DMS79 (cell line): ENCODE data around the gene PDE1C.

Experiments
- DNase-seq: peaks from one replicate; lab custom pipeline; 2025; lab: John Stamatoyannopoulos, UW

PDE1C gene

GRCh38 chr7:32074787-32075585 lies 4.8 kb upstream of the PDE1C start:
- DNase-seq: no peak

- DNase-seq: no peak
Measured at GRCh38 chr7:32073533-32073932, 3.3 kb upstream of the PDE1C start.

DNA sequence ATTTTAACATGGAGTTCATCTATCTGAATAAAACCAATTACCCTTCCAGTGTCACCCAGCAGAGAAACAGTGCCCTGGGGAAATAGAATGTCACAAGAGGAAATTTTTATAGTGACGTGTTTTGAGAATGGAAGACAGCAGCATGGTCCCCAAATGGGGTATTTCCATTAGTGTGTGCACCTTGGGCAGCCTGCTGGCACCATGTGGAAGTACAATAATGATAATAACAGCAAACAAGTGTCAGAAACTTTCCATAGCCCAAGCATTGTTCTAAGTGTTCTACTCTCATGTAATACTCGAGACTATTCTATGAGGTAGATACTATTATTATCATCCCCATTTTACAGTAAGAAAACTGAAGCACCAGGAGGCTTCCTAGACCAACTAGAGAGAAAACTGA lies 2.2 kb upstream of the PDE1C start:
- DNase-seq: no peak

DNA sequence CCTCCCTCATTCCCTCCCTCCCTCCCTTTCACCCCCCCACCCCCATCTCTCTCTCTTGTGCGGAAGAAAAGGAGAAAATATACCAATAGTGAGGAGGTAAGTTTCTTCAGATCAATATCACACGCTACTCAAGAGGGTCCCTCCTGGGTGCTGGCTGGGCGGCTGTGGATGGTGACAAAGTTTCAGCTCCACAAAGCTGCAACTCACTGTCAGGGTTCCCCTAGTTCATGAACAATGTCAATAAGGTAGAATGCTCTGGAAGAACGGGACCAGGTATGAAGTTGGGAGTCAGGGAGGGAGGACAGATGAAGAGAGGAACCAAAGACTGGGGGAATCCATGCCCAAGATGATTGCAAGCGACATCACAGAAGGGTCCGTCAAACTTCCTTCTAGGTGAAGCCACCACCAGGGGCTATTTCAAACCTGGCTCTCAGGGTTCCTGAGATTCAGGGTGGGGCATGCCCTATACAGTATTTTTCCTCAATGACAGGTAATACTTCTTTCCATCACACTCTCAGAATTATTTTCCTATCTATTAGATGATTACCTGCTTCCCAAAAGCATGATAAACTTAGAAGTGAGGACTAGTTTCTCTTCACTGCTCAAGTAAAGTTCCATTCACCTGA lies 1.4 kb upstream of the PDE1C start:
- DNase-seq: no peak

GRCh38 chr7:32070051-32070405 lies 179 bp downstream of the PDE1C start:
- DNase-seq: no peak

DNA sequence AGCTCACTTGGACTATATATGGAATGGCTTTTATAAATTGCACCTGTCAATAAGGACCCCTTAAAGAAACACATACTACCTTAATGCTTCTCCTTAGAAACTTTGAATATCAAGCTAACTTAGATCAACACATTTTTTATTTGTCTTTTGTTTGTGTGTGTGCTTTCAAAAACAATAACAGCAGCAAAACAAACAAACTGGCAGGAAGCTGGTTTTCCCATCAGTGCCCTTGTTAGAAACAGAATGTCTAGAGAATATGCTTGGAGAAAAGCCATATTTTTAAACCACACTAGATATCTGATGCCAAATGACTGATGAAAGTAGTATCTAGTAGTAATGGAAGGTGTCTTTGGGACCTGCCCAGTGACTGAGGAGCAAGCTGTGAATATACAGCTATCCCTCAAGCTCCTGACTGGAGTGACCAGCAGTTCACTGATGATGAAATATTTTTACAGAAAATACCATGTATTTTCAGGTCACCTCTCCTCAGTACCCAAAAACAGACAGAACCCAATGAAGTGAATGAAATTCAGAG lies 1.0 kb downstream of the PDE1C start:
- DNase-seq: no peak

GRCh38 chr7:32068411-32069101 lies 1.7 kb downstream of the PDE1C start:
- DNase-seq: no peak

- no peak for DNase-seq
Measured at GRCh38 chr7:32066441-32066840, 3.8 kb downstream of the PDE1C start.

- DNase-seq: no peak
Measured at GRCh38 chr7:32063614-32064013, 6.6 kb downstream of the PDE1C start.

GRCh38 chr7:32062150-32062549 lies 8.1 kb downstream of the PDE1C start:
- no peak for DNase-seq

DNA sequence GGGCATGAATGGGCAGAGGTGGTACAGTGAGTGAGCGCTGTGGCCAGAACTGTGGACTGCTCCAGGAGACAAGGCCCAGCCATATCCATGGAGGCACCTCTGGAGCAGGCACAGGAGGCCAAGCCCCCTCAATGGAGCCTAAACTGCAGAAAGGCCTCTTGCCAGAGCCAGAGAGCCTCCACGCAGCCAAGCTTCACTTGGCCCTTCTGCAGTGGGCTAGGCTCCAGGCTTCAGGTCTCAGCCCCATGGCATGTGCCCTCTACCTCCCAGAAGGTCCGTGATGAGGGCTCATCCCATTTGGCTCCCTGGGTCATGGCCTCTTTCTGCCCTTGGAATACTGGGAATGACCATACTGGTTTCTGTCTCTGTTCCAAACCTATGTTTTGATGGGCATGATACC lies 8.9 kb downstream of the PDE1C start:
- no peak for DNase-seq

GRCh38 chr7:32059289-32060011 lies 10.8 kb downstream of the PDE1C start:
- DNase-seq: no peak

DNA sequence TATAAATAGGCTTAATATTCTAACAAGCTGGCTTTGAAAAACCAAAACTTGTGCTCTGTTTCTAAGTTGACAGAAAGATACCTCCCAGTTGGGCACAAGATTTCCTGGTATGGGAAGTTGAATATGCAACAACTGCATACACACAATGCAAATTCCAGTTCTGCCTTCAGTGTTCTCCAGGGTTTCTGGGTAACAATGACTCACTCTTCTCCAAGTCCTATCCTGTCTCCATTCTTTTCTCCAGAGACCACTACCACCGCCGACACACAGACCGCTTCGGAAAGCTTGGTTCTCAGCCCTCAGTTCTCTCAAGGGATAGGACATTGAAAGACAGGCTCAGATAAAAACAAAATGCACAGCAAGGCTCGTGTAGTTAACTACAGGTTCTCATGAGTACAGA lies 12.2 kb downstream of the PDE1C start:
- DNase-seq: no peak

DNA sequence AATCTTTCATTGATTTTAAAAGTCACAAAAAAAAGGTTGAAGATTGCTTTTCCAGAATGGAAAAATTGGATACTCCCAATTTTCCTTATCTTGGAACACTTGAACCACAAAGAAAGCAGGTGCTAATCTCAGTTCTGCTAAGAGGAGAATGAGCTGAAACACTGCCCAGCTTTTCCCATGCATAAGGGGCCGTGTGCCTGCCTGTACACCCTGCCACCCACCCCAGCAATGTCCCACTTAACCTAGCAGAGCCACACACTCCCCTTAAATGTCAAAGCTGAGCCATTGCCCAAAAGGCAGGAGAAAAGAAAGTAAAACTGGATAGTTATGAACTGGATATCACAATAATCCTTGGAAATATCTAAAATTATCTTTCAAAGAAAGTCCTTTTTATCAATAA lies 13.4 kb downstream of the PDE1C start:
- DNase-seq: no peak

- no peak for DNase-seq
Measured at GRCh38 chr7:32053204-32053603, 17.0 kb downstream of the PDE1C start.

- DNase-seq: no peak
Measured at GRCh38 chr7:32051128-32051527, 19.1 kb downstream of the PDE1C start.

DNA sequence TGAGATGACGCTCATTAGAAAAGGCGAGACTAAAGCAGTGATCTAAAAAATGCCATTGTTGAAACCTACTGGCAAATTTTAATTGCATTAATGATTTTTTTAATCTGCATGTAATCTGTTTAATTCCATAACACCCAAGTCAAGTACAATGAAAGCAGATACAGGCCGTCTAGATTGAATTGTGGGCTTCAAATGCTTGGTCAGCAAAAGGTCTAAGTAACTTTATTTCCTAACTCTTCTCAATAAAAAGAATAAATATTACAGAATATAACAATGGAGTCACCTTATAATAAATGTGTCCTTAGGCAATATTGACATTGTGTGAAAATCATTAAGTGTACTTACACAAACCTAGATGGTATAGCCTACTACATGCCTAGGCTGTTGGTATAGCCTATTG lies 20.6 kb downstream of the PDE1C start:
- DNase-seq: no peak

DNA sequence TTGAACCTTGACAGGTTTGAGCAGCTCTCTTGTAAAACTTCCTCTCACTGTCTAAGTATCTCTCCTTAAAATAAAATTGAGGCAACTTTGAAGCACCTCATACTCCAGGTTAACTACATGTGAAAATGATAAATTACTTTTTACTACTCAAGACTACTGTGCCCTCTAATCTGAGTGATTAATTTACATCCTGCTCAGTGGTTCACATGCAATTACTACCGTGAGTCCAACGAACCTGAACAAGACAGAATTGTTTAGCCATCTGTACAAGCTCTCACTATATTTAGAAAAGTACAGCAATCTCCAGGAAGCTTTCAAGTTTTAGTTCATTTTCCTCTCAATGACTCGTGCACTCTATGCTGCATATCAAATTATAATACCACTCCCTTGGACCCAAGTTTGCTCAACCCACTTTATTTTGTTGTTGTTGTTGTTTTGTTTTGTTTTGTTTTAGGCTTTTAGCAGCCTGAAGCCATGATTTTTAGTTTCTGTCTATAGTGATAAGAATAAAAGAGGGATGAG lies 21.2 kb downstream of the PDE1C start:
- no peak for DNase-seq

DNA sequence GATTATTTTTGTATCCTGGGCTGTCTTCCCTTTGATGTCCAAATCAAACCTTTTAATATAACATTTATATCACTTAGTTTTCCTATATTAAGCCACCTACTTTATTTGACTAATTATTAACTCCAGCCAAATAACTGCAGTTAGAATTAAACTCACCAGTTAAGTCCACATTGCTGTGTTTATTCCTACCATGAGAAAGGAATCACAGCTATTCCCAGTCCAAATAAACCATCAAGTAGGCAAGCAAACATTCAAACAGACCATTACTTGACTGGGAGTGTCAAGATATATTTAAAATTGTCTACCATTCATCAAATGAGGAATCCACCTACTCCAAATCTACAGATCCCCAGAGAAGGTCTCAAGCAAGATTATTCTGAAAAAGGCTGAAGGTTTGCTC lies 22.4 kb downstream of the PDE1C start:
- no peak for DNase-seq

GRCh38 chr7:32047075-32047474 lies 23.1 kb downstream of the PDE1C start:
- DNase-seq: no peak

GRCh38 chr7:32045228-32045627 lies 25.0 kb downstream of the PDE1C start:
- DNase-seq: no peak

GRCh38 chr7:32044739-32045138 lies 25.5 kb downstream of the PDE1C start:
- no peak for DNase-seq
